Osteocyte (in vitro differentiated cells): ENCODE results near the gene ZMYM5. TPM values are rescaled to one million over a fixed set of nuclear protein-coding genes. Genes with fewer than 3 reads are reported as not detected.
"Not testable (repeated sequence)": the region's sequence is repeated elsewhere in the genome, so short reads cannot be mapped to it uniquely, and the experiment has no call there.

Experiments used
- DNase-seq: peaks from one replicate; pipeline ENCODE4 v3.0.0; 2021; ENCODE audit warnings: mixed read lengths; ENCODE audit not compliant: unreplicated experiment; ENCODE audit errors: extremely low spot score
- H3K27ac Mint-ChIP-seq: one replicate; pipeline ENCODE4 v1.8.0; 2021; ENCODE audit warnings: mild to moderate bottlenecking, mixed read lengths; ENCODE audit not compliant: unreplicated experiment
- H3K27me3 Mint-ChIP-seq: one replicate; pipeline ENCODE4 v1.8.0; 2021; ENCODE audit warnings: mixed read lengths; ENCODE audit not compliant: unreplicated experiment
- H3K36me3 Mint-ChIP-seq: one replicate; pipeline ENCODE4 v1.8.0; 2021; ENCODE audit warnings: mixed read lengths; ENCODE audit not compliant: unreplicated experiment
- H3K4me1 Mint-ChIP-seq: one replicate; pipeline ENCODE4 v1.8.0; 2021; ENCODE audit warnings: mixed read lengths; ENCODE audit not compliant: unreplicated experiment
- H3K4me3 Mint-ChIP-seq: one replicate; pipeline ENCODE4 v1.8.0; 2021; ENCODE audit warnings: mild to moderate bottlenecking, moderate library complexity, mixed read lengths; ENCODE audit not compliant: unreplicated experiment
- H3K9me3 Mint-ChIP-seq: one replicate; pipeline ENCODE4 v1.8.0; 2021; ENCODE audit warnings: mixed read lengths; ENCODE audit not compliant: unreplicated experiment
- total RNA-seq: library from RNA; stranded (reverse); gene quantifications from 2 replicates; pipeline ENCODE4 v1.2.1, GENCODE V29; 2021
- TF ChIP-seq, protein P1 (sequence below): fragments of 200-600 bp; sonication (generic); IDR thresholded peaks from 2 replicates; pipeline ENCODE4 v1.5.0; 2021; ENCODE audit warnings: antibody characterized with exemption, mild to moderate bottlenecking, moderate library complexity

The ZMYM5 gene
- total RNA-seq, 1 donor from 2014 or later: 18.0 TPM

DNA sequence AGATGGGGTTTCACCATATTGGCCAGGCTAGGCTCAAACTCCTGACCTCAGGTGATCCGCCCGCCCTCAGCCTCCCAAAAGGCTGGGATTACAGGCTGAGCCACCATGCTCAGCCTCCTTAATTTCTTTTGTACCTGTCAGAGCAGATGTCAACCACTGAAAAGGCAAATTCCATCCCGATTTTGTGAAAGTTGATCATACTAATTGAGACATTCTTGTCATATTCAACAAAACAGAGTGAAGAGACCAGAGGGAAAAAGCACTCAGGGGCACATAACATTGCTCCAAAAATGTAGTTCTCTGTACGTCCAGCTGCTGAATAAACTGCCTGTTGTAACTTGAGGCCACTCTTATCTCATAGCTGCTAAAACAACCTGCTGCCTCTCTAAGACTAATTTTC lies 53.3 kb downstream of the ZMYM5 start:
- H3K36me3 Mint-ChIP-seq: peaks cover 8% of the 10 kb centered on the region
- H3K9me3 Mint-ChIP-seq: peaks cover 4% of the 10 kb centered on the region
- no peak for DNase-seq
- no peaks in the 10 kb centered on the region for H3K27me3 Mint-ChIP-seq
- no peak overlapping the region for H3K27ac Mint-ChIP-seq
- H3K4me3 Mint-ChIP-seq: no peak overlapping the region
- H3K4me1 Mint-ChIP-seq: peaks cover 4% of the 10 kb centered on the region
- TF ChIP-seq, protein P1, sequence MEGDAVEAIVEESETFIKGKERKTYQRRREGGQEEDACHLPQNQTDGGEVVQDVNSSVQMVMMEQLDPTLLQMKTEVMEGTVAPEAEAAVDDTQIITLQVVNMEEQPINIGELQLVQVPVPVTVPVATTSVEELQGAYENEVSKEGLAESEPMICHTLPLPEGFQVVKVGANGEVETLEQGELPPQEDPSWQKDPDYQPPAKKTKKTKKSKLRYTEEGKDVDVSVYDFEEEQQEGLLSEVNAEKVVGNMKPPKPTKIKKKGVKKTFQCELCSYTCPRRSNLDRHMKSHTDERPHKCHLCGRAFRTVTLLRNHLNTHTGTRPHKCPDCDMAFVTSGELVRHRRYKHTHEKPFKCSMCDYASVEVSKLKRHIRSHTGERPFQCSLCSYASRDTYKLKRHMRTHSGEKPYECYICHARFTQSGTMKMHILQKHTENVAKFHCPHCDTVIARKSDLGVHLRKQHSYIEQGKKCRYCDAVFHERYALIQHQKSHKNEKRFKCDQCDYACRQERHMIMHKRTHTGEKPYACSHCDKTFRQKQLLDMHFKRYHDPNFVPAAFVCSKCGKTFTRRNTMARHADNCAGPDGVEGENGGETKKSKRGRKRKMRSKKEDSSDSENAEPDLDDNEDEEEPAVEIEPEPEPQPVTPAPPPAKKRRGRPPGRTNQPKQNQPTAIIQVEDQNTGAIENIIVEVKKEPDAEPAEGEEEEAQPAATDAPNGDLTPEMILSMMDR: no peak

DNA sequence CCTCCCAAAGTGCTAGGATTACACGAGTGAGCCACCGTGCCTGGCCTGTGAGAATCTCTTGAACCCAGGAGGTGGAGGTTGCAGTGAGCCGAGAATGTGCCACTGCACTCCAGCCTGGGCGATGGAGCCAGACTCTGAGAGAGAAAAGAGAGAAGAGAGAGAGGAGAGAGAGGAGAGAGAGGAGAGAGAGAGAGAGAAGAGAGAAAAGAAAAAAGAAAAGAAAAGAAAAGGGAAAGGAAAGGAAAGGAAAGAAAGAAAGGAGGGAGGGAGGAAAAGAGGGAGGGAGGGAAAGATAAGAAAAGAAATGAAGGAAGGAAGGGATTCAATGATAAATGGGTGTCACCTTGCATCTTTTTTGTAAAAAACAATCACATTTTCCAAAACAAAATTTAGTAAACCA lies 57.7 kb downstream of the ZMYM5 start:
- H3K9me3 Mint-ChIP-seq: no peaks in the 10 kb centered on the region
- H3K4me3 Mint-ChIP-seq: no peak overlapping the region

DNA sequence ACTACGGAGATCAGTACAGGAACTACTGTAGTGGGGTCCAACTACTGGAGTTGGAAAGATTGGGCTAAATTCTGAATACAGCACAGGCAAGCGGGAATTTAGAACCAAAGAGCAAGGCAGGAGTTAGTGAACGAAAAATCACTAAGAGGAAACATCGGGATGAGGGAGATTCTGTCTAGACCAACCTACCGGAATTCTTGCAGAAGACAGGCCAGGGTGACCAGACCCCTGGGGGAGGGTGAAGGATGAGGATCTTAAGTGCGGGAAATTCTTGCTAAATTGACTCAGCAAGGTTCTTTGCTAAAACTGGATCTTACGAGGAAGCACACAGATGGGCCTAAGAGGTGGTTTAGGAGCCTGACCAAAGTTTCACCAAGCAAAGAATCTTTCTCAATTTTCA lies 67.5 kb downstream of the ZMYM5 start:
- TF ChIP-seq, protein P1: no peak
- DNase-seq: no peak

More for the DNA sequence above, 57.7 kb downstream of the ZMYM5 start:
- Mint-ChIP-seq H3K27ac (no peak overlapping the region), H3K36me3 (peaks cover 3% of the 10 kb centered on the region), H3K27me3 (no peaks in the 10 kb centered on the region), H3K4me1 (no peaks in the 10 kb centered on the region)
- TF ChIP-seq, protein P1: no peak
- no peak for DNase-seq

DNA sequence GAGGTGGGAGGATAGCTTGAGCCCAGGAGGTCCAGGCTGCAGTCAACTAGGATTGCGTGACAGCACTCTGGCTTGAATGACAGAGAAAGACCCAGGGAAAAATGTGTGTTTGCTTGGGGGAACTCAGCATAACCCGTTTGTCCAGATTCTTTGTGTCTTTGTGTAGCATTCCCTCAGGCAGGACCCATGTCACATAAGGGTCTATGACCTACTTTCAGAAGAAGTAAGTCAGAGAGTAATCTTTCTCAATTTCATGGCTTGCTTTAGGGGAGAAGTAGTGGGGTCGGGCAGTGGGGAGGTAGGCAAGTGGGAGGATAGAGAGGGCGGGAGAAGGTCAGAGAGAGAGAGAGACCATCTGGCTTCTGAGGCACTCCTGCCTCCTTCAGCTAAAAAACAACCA lies 68.8 kb downstream of the ZMYM5 start:
- no peak overlapping the region for H3K4me3 Mint-ChIP-seq
- DNase-seq: no peak
- H3K4me1 Mint-ChIP-seq: peaks cover 5% of the 10 kb centered on the region
- H3K27ac Mint-ChIP-seq: no peak overlapping the region
- no peaks in the 10 kb centered on the region for H3K27me3 Mint-ChIP-seq
- TF ChIP-seq, protein P1: no peak
- H3K9me3 Mint-ChIP-seq: no peaks in the 10 kb centered on the region
- peaks cover 4% of the 10 kb centered on the region for H3K36me3 Mint-ChIP-seq

More for the DNA sequence above, 67.5 kb downstream of the ZMYM5 start:
- no peak overlapping the region for H3K4me3 Mint-ChIP-seq
- peaks cover 7% of the 10 kb centered on the region for H3K36me3 Mint-ChIP-seq
- no peak overlapping the region for H3K27ac Mint-ChIP-seq
- no peaks in the 10 kb centered on the region for H3K9me3 Mint-ChIP-seq
- peaks cover 5% of the 10 kb centered on the region for H3K4me1 Mint-ChIP-seq
- no peaks in the 10 kb centered on the region for H3K27me3 Mint-ChIP-seq

DNA sequence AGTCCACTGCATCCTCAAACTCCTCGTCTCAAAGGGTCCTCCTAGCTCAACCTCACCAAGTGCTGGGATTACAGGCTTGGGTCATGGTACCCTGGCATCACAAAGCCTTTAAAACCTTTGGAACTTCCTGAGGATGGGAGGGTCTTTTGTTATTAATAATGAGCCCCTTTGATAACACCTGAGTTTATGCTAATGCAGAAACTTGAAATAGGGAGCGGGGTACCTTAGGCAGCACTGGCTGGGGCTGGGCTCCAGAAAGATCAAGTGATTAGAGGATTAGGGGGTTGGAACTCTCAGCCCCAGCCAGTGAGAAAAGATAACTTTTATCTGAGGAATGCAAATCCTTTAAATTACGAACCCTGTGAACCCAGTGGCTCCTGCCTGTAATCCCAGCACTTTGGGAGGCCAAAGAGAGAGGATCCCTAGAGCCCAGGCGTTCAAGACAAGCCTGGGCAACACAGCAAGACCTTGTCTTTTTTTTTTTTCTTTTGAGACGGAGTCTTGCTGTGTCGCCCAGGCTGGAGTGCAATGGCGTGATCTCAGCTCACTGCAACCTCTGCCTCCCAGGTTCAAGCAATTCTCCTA lies 71.4 kb downstream of the ZMYM5 start:
- DNase-seq: no peak
- TF ChIP-seq, protein P1: no peak
- peaks cover 5% of the 10 kb centered on the region for H3K4me1 Mint-ChIP-seq
- H3K9me3 Mint-ChIP-seq: no peaks in the 10 kb centered on the region
- no peak overlapping the region for H3K4me3 Mint-ChIP-seq
- H3K27ac Mint-ChIP-seq: no peak overlapping the region
- peaks cover 4% of the 10 kb centered on the region for H3K36me3 Mint-ChIP-seq
- H3K27me3 Mint-ChIP-seq: no peaks in the 10 kb centered on the region

DNA sequence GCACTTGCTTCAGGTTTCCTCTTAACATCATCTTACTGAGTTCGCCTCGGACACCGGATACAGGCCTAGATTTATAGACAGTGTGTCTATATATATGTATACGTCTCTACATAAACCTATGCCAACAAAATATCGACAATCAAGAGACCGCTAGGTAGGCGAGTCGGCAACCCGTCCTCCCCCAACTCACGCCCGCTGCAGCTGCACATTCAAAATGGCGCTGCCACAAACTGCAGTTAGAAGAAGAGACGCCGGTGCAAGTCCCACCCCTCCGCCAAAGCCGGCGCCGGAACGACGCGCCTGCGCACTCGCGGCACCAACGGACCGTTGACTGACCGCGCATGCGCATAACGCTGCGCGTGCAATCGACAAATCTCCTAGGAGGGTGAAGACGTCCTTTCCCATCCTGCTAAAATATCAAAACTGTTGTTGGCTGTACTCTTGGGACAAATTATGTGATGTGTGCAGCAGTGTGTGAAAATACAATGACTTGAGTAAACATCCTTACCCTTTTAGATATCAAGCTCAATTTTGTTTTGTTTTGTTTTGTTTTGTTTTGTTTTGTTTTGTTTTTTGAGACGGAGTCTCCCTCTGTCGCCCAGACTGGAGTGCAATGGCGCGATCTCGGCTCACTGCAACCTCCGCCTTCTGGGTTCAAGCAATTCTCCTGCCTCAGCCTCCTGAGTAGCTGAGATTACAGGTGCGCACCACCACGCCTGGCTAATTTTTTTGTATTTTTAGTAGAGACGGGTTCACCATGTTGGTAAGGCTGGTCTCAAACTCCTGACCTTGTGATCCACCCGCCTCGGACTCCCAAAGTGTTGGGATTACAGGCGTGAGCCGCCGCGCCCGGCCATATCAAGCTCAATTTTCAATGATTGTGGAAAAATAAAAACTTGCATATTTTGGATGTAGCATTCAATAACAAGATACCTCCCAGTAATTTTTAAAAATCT lies 80.4 kb downstream of the ZMYM5 start, which contains the start of gene PSPC1:
TSS of gene PSPC1 (minus strand) at position 219 of the 956 bp plus-strand sequence. CDS start at position 31, 188 bp downstream.
- not testable (repeated sequence) for H3K4me1 Mint-ChIP-seq, H3K27me3 Mint-ChIP-seq, H3K36me3 Mint-ChIP-seq, H3K9me3 Mint-ChIP-seq
- H3K27ac Mint-ChIP-seq: peak within 1 kb of the TSS; percentile 99
- DNase-seq: peak; percentile 99
- H3K4me3 Mint-ChIP-seq: peak within 1 kb of the TSS; percentile 96
